ENCODE data around the gene TP53AIP1.

GRCh38 chr11:128889657-128890213, 52.9 kb downstream of the TP53AIP1 start:
- TF ChIP-seq REST (IDR thresholded peaks at IDR 0.05): no peak
- TF ChIP-seq, protein P1, sequence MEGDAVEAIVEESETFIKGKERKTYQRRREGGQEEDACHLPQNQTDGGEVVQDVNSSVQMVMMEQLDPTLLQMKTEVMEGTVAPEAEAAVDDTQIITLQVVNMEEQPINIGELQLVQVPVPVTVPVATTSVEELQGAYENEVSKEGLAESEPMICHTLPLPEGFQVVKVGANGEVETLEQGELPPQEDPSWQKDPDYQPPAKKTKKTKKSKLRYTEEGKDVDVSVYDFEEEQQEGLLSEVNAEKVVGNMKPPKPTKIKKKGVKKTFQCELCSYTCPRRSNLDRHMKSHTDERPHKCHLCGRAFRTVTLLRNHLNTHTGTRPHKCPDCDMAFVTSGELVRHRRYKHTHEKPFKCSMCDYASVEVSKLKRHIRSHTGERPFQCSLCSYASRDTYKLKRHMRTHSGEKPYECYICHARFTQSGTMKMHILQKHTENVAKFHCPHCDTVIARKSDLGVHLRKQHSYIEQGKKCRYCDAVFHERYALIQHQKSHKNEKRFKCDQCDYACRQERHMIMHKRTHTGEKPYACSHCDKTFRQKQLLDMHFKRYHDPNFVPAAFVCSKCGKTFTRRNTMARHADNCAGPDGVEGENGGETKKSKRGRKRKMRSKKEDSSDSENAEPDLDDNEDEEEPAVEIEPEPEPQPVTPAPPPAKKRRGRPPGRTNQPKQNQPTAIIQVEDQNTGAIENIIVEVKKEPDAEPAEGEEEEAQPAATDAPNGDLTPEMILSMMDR (IDR thresholded peaks at IDR 0.05): no peak
- no peak for TF ChIP-seq NR3C1 (IDR thresholded peaks at IDR 0.05)
- TF ChIP-seq, protein P2, sequence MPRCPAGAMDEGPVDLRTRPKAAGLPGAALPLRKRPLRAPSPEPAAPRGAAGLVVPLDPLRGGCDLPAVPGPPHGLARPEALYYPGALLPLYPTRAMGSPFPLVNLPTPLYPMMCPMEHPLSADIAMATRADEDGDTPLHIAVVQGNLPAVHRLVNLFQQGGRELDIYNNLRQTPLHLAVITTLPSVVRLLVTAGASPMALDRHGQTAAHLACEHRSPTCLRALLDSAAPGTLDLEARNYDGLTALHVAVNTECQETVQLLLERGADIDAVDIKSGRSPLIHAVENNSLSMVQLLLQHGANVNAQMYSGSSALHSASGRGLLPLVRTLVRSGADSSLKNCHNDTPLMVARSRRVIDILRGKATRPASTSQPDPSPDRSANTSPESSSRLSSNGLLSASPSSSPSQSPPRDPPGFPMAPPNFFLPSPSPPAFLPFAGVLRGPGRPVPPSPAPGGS (IDR thresholded peaks at IDR 0.05): no peak
- no peak for TF ChIP-seq CHD2 (IDR thresholded peaks at IDR 0.05; ENCODE audit: low read length, partially characterized antibody)
- TF ChIP-seq BHLHE40 (IDR thresholded peaks at IDR 0.05; ENCODE audit: low read depth, low read length): no peak
- TF ChIP-seq, protein P3, sequence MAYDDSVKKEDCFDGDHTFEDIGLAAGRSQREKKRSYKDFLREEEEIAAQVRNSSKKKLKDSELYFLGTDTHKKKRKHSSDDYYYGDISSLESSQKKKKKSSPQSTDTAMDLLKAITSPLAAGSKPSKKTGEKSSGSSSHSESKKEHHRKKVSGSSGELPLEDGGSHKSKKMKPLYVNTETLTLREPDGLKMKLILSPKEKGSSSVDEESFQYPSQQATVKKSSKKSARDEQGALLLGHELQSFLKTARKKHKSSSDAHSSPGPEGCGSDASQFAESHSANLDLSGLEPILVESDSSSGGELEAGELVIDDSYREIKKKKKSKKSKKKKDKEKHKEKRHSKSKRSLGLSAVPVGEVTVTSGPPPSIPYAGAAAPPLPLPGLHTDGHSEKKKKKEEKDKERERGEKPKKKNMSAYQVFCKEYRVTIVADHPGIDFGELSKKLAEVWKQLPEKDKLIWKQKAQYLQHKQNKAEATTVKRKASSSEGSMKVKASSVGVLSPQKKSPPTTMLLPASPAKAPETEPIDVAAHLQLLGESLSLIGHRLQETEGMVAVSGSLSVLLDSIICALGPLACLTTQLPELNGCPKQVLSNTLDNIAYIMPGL (CRISPR knock-in tag; IDR thresholded peaks at IDR 0.05; ENCODE audit: borderline replicate concordance): no peak
- TF ChIP-seq POLR2A (IDR thresholded peaks at IDR 0.05; ENCODE audit: low read length): no peak

Measured in A549 (cell line).